ENCODE measurements around the gene MCC.

MCC gene

GRCh38 chr5:113190347-113190746 is 297.9 kb downstream of the MCC start:
- no peak overlapping the region for H3K4me3 ChIP-seq (ENCODE audit: low read depth, low read length)
- TF ChIP-seq CTCF (IDR thresholded peaks at IDR 0.05; ENCODE audit: borderline replicate concordance, insufficient read depth, low read depth, low read length): no peak

GRCh38 chr5:113189291-113189690 is 299.0 kb downstream of the MCC start:
- no peak overlapping the region for H3K4me3 ChIP-seq (ENCODE audit: low read depth, low read length)
- TF ChIP-seq CTCF (IDR thresholded peaks at IDR 0.05; ENCODE audit: borderline replicate concordance, insufficient read depth, low read depth, low read length): no peak

- no peak for TF ChIP-seq CTCF (IDR thresholded peaks at IDR 0.05; ENCODE audit: borderline replicate concordance, insufficient read depth, low read depth, low read length)
- no peak overlapping the region for H3K4me3 ChIP-seq (ENCODE audit: low read depth, low read length)
These were observed 299.8 kb downstream of the MCC start for GRCh38 chr5:113188436-113188835.

- no peak overlapping the region for H3K4me3 ChIP-seq (ENCODE audit: low read depth, low read length)
- TF ChIP-seq CTCF (IDR thresholded peaks at IDR 0.05; ENCODE audit: borderline replicate concordance, insufficient read depth, low read depth, low read length): no peak
These were observed 300.3 kb downstream of the MCC start for GRCh38 chr5:113187906-113188305.

GRCh38 chr5:113186061-113186460 is 302.2 kb downstream of the MCC start:
- TF ChIP-seq CTCF (IDR thresholded peaks at IDR 0.05; ENCODE audit: borderline replicate concordance, insufficient read depth, low read depth, low read length): no peak

GRCh38 chr5:113183694-113184093 is 304.6 kb downstream of the MCC start:
- no peak overlapping the region for H3K4me3 ChIP-seq (ENCODE audit: low read depth, low read length)
- TF ChIP-seq CTCF (IDR thresholded peaks at IDR 0.05; ENCODE audit: borderline replicate concordance, insufficient read depth, low read depth, low read length): no peak

More at GRCh38 chr5:113186061-113186460, 302.2 kb downstream of the MCC start:
- H3K4me3 ChIP-seq (ENCODE audit: low read depth, low read length): no peak overlapping the region

GRCh38 chr5:113182658-113183344 is 305.5 kb downstream of the MCC start:
- no peak overlapping the region for H3K4me3 ChIP-seq (ENCODE audit: low read depth, low read length)
- no peak for TF ChIP-seq CTCF (IDR thresholded peaks at IDR 0.05; ENCODE audit: borderline replicate concordance, insufficient read depth, low read depth, low read length)
